A549 (cell line): ENCODE data around the gene TEX22.

Experiments used
- CHD2 ChIP-seq: fragments of 150-350 bp; IDR thresholded peaks from 2 replicates; pipeline ENCODE4 v1.6.1; 2014; ENCODE audit warnings: low read length; ENCODE audit not compliant: partially characterized antibody
- TF ChIP-seq, protein P1 (sequence below): fragments of >200 bp; sonication (Bioruptor Twin); formaldehyde crosslinking; IDR thresholded peaks from 3 replicates; pipeline ENCODE4 v1.5.1; 2016

DNA sequence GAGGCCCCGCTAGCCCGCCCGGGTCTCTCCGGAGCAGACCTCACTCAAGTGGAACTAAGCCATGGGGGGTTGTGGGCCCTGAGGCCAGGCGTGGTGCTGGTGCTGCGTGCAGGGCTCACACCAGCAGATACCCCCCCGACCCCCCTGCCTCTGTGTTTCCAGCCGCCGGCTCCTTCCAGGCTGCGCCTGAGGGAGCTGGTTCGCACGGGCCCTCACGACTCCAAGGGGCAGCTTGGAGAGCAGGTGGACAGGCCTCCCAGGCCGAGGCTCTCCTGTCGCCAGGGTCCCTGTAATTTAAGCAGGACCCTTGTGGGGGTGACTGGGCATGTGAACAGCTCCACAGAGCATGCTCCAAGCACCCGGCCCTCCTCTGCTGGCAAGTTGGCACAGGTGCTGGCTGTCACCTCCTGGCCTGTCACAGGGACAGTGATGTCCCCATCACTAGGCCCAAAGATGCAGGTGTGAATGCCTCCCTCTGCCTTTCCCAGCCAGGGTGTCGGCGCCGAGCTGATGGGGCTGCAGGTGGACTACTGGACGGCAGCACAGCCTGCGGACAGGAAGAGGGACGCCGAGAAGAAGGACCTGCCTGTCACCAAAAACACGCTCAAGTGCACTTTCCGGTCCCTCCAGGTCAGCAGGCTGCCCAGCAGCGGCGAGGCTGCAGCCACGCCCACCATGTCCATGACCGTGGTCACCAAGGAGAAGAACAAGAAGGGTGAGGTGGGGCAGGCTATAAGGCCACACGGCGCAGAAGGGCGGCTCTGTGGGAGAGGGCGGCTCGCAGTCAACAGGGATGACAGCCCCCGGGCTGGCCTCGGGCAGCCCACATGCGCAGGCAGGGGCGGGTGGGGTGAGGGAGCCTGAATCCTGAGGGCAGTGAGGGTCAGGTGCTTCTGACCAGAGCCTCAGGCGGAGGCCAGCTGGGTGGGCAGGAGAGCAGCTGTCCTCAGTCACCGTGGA lies 5.9 kb upstream of the TEX22 start:
- TF ChIP-seq, protein P1, sequence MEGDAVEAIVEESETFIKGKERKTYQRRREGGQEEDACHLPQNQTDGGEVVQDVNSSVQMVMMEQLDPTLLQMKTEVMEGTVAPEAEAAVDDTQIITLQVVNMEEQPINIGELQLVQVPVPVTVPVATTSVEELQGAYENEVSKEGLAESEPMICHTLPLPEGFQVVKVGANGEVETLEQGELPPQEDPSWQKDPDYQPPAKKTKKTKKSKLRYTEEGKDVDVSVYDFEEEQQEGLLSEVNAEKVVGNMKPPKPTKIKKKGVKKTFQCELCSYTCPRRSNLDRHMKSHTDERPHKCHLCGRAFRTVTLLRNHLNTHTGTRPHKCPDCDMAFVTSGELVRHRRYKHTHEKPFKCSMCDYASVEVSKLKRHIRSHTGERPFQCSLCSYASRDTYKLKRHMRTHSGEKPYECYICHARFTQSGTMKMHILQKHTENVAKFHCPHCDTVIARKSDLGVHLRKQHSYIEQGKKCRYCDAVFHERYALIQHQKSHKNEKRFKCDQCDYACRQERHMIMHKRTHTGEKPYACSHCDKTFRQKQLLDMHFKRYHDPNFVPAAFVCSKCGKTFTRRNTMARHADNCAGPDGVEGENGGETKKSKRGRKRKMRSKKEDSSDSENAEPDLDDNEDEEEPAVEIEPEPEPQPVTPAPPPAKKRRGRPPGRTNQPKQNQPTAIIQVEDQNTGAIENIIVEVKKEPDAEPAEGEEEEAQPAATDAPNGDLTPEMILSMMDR: no peak
- TF ChIP-seq CHD2: no peak
